PC-3 (cell line): Measurements from ENCODE around the gene RAD23B. TPM values are rescaled to one million over a fixed set of nuclear protein-coding genes. Genes with fewer than 3 reads are reported as not detected.
A peak's percentile ranks its signal among the peaks of the same experiment; 100 is the strongest.

Source experiments
- ATAC-seq: fragments of 200-7000 bp; cut with Tn5 transposase; 2 replicates; pipeline ENCODE4 v1.9.1; 2020; ENCODE audit warnings: mild to moderate bottlenecking, moderate library complexity
- BruUV-seq: library from RNA; stranded (reverse); fragments of 400-500 nt; replicated peaks from 2 replicates; lab custom pipeline; 2021; lab: Mats Ljungman, UMichigan
- CTCF ChIA-PET: fragments of 300-600 bp; sonication (Branson Sonifier 250); formaldehyde crosslinking; loops from one replicate; lab custom pipeline; 2022; ENCODE audit warnings: antibody characterized with exemption; lab: Charles Lee
- POLR2A ChIA-PET: fragments of 300-600 bp; sonication (Branson Sonifier 250); formaldehyde crosslinking; loops from one replicate; lab custom pipeline; 2022; ENCODE audit warnings: antibody characterized with exemption; ENCODE audit not compliant: unreplicated experiment; lab: Charles Lee
- DNase-seq: peaks from one replicate; pipeline ENCODE4 v3.0.0-alpha.2; 2015
- H2AFZ ChIP-seq: fragments of 300-600 bp; sonication (generic); 2 replicates; pipeline ENCODE4 v1.6.0; 2016; ENCODE audit warnings: antibody characterized with exemption, low read length
- H3F3A ChIP-seq: fragments of 300-600 bp; sonication (generic); one replicate; pipeline ENCODE4 v1.6.0; 2017; ENCODE audit warnings: antibody characterized with exemption, low read length, control low read depth, mild to moderate bottlenecking; ENCODE audit not compliant: unreplicated experiment
- H3K27ac ChIP-seq: fragments of 300-600 bp; sonication (generic); 2 replicates; pipeline ENCODE4 v1.5.1; 2016; ENCODE audit warnings: mild to moderate bottlenecking, low read length
- H3K27me3 ChIP-seq: fragments of 300-600 bp; sonication (generic); 2 replicates; pipeline ENCODE4 v1.6.1; 2016; ENCODE audit warnings: low read length, mixed read lengths
- H3K36me3 ChIP-seq: fragments of 300-600 bp; sonication (generic); 2 replicates; pipeline ENCODE4 v1.6.1; 2016; ENCODE audit warnings: low read depth, mixed run types, low read length, mixed read lengths
- H3K4me1 ChIP-seq: fragments of 300-600 bp; sonication (generic); 2 replicates; pipeline ENCODE4 v1.5.1; 2016; ENCODE audit warnings: low read length; ENCODE audit not compliant: insufficient read depth
- H3K4me2 ChIP-seq: fragments of 300-600 bp; sonication (generic); 2 replicates; pipeline ENCODE4 v1.6.0; 2016; ENCODE audit warnings: low read length
- H3K4me3 ChIP-seq: fragments of 300-600 bp; sonication (generic); 2 replicates; pipeline ENCODE4 v1.5.1; 2016; ENCODE audit warnings: mild to moderate bottlenecking, low read length, mixed read lengths
- H3K79me2 ChIP-seq: fragments of 300-600 bp; sonication (generic); 2 replicates; pipeline ENCODE4 v1.6.1; 2017; ENCODE audit warnings: low read length, mixed read lengths
- H3K9ac ChIP-seq: fragments of 300-600 bp; sonication (generic); 2 replicates; pipeline ENCODE4 v1.6.0; 2016; ENCODE audit warnings: mild to moderate bottlenecking, low read length
- H3K9me2 ChIP-seq: fragments of 300-600 bp; sonication (generic); replicated peaks from 2 replicates; pipeline ENCODE4 v1.6.1; 2016; ENCODE audit warnings: mixed run types, low read length, mixed read lengths
- H3K9me3 ChIP-seq: fragments of 300-600 bp; sonication (generic); 2 replicates; pipeline ENCODE4 v1.6.1; 2016; ENCODE audit warnings: low read length, mixed read lengths
- H4K20me1 ChIP-seq: fragments of 300-600 bp; sonication (generic); 2 replicates; pipeline ENCODE4 v1.6.1; 2016; ENCODE audit warnings: low read length, mixed read lengths
- CTCF ChIP-seq: fragments of 300-600 bp; sonication (generic); conservative IDR thresholded peaks from 2 replicates; pipeline ENCODE4 v1.5.1; 2017; ENCODE audit warnings: antibody characterized with exemption, low read depth, mild to moderate bottlenecking, low read length
- EZH2 ChIP-seq: fragments of 300-600 bp; sonication (generic); IDR thresholded peaks from one replicate; pipeline ENCODE4 v1.6.1; 2017; ENCODE audit warnings: antibody characterized with exemption, mild to moderate bottlenecking, low read length; ENCODE audit not compliant: unreplicated experiment
- EZH2phosphoT487 ChIP-seq: fragments of 300-600 bp; sonication (generic); IDR thresholded peaks from 2 replicates; pipeline ENCODE4 v1.6.1; 2018; ENCODE audit warnings: mild to moderate bottlenecking, antibody characterized with exemption, low read length, borderline replicate concordance
- intact Hi-C: fragments of 100-400 bp; cut with micrococcal nuclease; formaldehyde crosslinking; loops from 2 replicates; pipeline ENCODE4 v1.9.0; 2023
- total RNA-seq: library from RNA; depleted of rRNA; stranded (reverse); fragments of >200 nt; gene quantifications from 2 replicates; pipeline ENCODE4 v1.2.3, GENCODE V29; 2014

Gene RAD23B
- total RNA-seq, 1 experiment from 2014 or later: 67.9 TPM

- intact Hi-C loops: no loop called here
- CTCF ChIA-PET: no interaction called here
- H3K27ac ChIP-seq: no peak overlapping the region
Observed at GRCh38 chr9:107273634-107274033, 9.4 kb upstream of the RAD23B start.

GRCh38 chr9:107274096-107274495, 9.0 kb upstream of the RAD23B start:
- H4K20me1 ChIP-seq: no peaks in the 10 kb centered on the region
- no peak overlapping the region for H3K9ac ChIP-seq
- H3K9me3 ChIP-seq: no peaks in the 10 kb centered on the region
- no peaks in the 10 kb centered on the region for H3K79me2 ChIP-seq
- no peaks in the 10 kb centered on the region for H3K27me3 ChIP-seq
- POLR2A ChIA-PET: no interaction called here
- intact Hi-C loops: no loop called here
- H3K36me3 ChIP-seq: no peaks in the 10 kb centered on the region
- H3K9me2 ChIP-seq: no peaks in the 10 kb centered on the region
- CTCF ChIA-PET: no interaction called here
- no peaks in the 10 kb centered on the region for H3F3A ChIP-seq
- no peak overlapping the region for H3K27ac ChIP-seq
- H3K4me3 ChIP-seq: no peak overlapping the region
- no TSS peak for BruUV-seq
- H3K4me1 ChIP-seq: peaks cover 18% of the 10 kb centered on the region
- H2AFZ ChIP-seq: no peak overlapping the region
- DNase-seq: no peak
- TF ChIP-seq EZH2phosphoT487: no peak
- no peak for TF ChIP-seq CTCF
- no peak for TF ChIP-seq EZH2
- ATAC-seq: no peak
- H3K4me2 ChIP-seq: no peak overlapping the region

More at GRCh38 chr9:107273634-107274033, 9.4 kb upstream of the RAD23B start:
- no peaks in the 10 kb centered on the region for H3K27me3 ChIP-seq
- H3K36me3 ChIP-seq: no peaks in the 10 kb centered on the region
- H3K4me1 ChIP-seq: peaks cover 18% of the 10 kb centered on the region
- no peaks in the 10 kb centered on the region for H4K20me1 ChIP-seq
- no peaks in the 10 kb centered on the region for H3K9me2 ChIP-seq
- no peak for DNase-seq
- H3K9ac ChIP-seq: no peak overlapping the region
- H3F3A ChIP-seq: no peaks in the 10 kb centered on the region
- no peak overlapping the region for H3K4me3 ChIP-seq
- ATAC-seq: no peak
- POLR2A ChIA-PET: no interaction called here
- no TSS peak for BruUV-seq
- H3K9me3 ChIP-seq: no peaks in the 10 kb centered on the region
- TF ChIP-seq EZH2phosphoT487: no peak
- TF ChIP-seq EZH2: no peak
- TF ChIP-seq CTCF: no peak
- no peak overlapping the region for H3K4me2 ChIP-seq
- no peaks in the 10 kb centered on the region for H3K79me2 ChIP-seq
- no peak overlapping the region for H2AFZ ChIP-seq

- ChIA-PET POLR2A (interaction anchor here (0.6 kb wide), 1 partner anchor 26 kb away, joined by 6 read pairs; no protein-coding TSS in a partner anchor), CTCF (no interaction called here)
- peak; percentile 88 for DNase-seq
- H3F3A ChIP-seq: no peaks in the 10 kb centered on the region
- no peaks in the 10 kb centered on the region for H3K9me3 ChIP-seq
- no peak for TF ChIP-seq EZH2
- TF ChIP-seq EZH2phosphoT487: no peak
- TF ChIP-seq CTCF: no peak
- no peak overlapping the region for H3K4me3 ChIP-seq
- peaks cover 12% of the 10 kb centered on the region for H3K4me1 ChIP-seq
- no peak overlapping the region for H3K27ac ChIP-seq
- ATAC-seq: peak; percentile 93
- intact Hi-C loops: no loop called here
- H4K20me1 ChIP-seq: no peaks in the 10 kb centered on the region
- no peak overlapping the region for H3K9ac ChIP-seq
- H3K4me2 ChIP-seq: peak overlapping the region; percentile 42
- H3K36me3 ChIP-seq: no peaks in the 10 kb centered on the region
- H2AFZ ChIP-seq: no peak overlapping the region
- no peaks in the 10 kb centered on the region for H3K79me2 ChIP-seq
- BruUV-seq: no TSS peak
- no peaks in the 10 kb centered on the region for H3K9me2 ChIP-seq
- H3K27me3 ChIP-seq: no peaks in the 10 kb centered on the region
Observed at GRCh38 chr9:107274953-107275422, 8.1 kb upstream of the RAD23B start.
